ENCODE results near the gene ZMIZ1. TPM values are rescaled to one million over a fixed set of nuclear protein-coding genes. Genes with fewer than 3 reads are reported as not detected.

ZMIZ1 gene
- total and polyA plus RNA-seq, 4 donors: 3.9 to 19.1 (median 9.8) TPM

- Histone ChIP-seq H3K27me3 (ENCODE audit: control insufficient read depth in 4 of 4, insufficient read depth in 4 of 4, low read length in 3 of 4) (no peaks in the 10 kb centered on the region), H3K27ac (ENCODE audit: low read depth in 1 of 2, low read length in 2 of 2) (peak overlapping the region; percentile 14 to 45), H3K9me3 (ENCODE audit: control insufficient read depth in 4 of 4, low read length in 3 of 4) (no peaks in the 10 kb centered on the region), H3K4me3 (ENCODE audit: low read depth in 1 of 3, low read length in 3 of 3) (no peak overlapping the region), H3K9ac (ENCODE audit: low read depth in 1 of 2, low read length in 2 of 2) (no peak overlapping the region), H3K36me3 (ENCODE audit: control insufficient read depth in 4 of 4, insufficient read depth in 3 of 4, low read depth in 1 of 4, low read length in 3 of 4) (no peaks in the 10 kb centered on the region), H3K4me1 (ENCODE audit: control insufficient read depth in 4 of 4, insufficient read depth in 4 of 4, low read length in 3 of 4) (peaks cover 2 to 9% (median 7%) of the 10 kb centered on the region in 4 donors)
- TF ChIP-seq MAX (IDR thresholded peaks at IDR 0.05) (no peak), NR2F2 (IDR thresholded peaks at IDR 0.05) (peak; percentile 65), SP1 (IDR thresholded peaks at IDR 0.05) (no peak), RAD21 (IDR thresholded peaks at IDR 0.05) (peak in 1 of 2 donors; percentile 19), HNF4G (IDR thresholded peaks at IDR 0.05) (no peak)
- no peak for DNase-seq (ENCODE audit: low spot score)
- WGBS: 74% methylated on average over 18 of the region's 18 CpGs
These were observed 108.3 kb downstream of the ZMIZ1 start for GRCh38 chr10:79176949-79177602.

- H3K27me3 ChIP-seq (ENCODE audit: control insufficient read depth in 4 of 4, insufficient read depth in 4 of 4, low read length in 3 of 4): no peaks in the 10 kb centered on the region
- no peak overlapping the region for H3K9ac ChIP-seq (ENCODE audit: low read depth in 1 of 2, low read length in 2 of 2)
- TF ChIP-seq RAD21 (IDR thresholded peaks at IDR 0.05) (no peak), JUND (IDR thresholded peaks at IDR 0.05) (no peak), NR2F2 (IDR thresholded peaks at IDR 0.05) (no peak), ZBTB33 (IDR thresholded peaks at IDR 0.05) (no peak), SP1 (IDR thresholded peaks at IDR 0.05) (no peak), TAF1 (conservative IDR thresholded peaks at IDR 0.05) (no peak), RXRA (IDR thresholded peaks at IDR 0.05) (no peak), REST (IDR thresholded peaks at IDR 0.05) (no peak), HNF4A (conservative IDR thresholded peaks at IDR 0.05) (no peak), FOXA1 (IDR thresholded peaks at IDR 0.05) (no peak)
- no peaks in the 10 kb centered on the region for H3K9me3 ChIP-seq (ENCODE audit: control insufficient read depth in 4 of 4, low read length in 3 of 4)
- peak overlapping the region in 1 of 2 donors; percentile 36 for H3K27ac ChIP-seq (ENCODE audit: low read depth in 1 of 2, low read length in 2 of 2)
- no peaks in the 10 kb centered on the region for H3K36me3 ChIP-seq (ENCODE audit: control insufficient read depth in 4 of 4, insufficient read depth in 3 of 4, low read depth in 1 of 4, low read length in 3 of 4)
- no peak overlapping the region for H3K4me3 ChIP-seq (ENCODE audit: low read depth in 1 of 3, low read length in 3 of 3)
- no peak for DNase-seq (ENCODE audit: low spot score)
- H3K4me1 ChIP-seq (ENCODE audit: control insufficient read depth in 4 of 4, insufficient read depth in 4 of 4, low read length in 3 of 4): peaks cover 7 to 16% (median 13%) of the 10 kb centered on the region in 4 donors
- WGBS: 94% methylated on average over 8 of the region's 8 CpGs
These were observed 109.4 kb downstream of the ZMIZ1 start for GRCh38 chr10:79178070-79178576.
